ENCODE measurements around the gene ROCK2. TPM values are rescaled to one million over a fixed set of nuclear protein-coding genes. Genes with fewer than 3 reads are reported as not detected.

ROCK2 gene
- total and polyA plus RNA-seq, 9 of the 15 experiments (the other 6 are each of a cell fraction or from before 2014, with no cell fraction given) = 4.9 to 30.6 (median 14.3) TPM

GRCh38 chr2:11290211-11290610 lies 54.2 kb downstream of the ROCK2 start (continued):
- TF ChIP-seq JUN (IDR thresholded peaks at IDR 0.05; ENCODE audit: borderline replicate concordance, low read depth, low read length) (no peak), JUN (CRISPR knock-in tag; IDR thresholded peaks at IDR 0.05; ENCODE audit: borderline replicate concordance) (no peak), CREB5 (CRISPR knock-in tag; IDR thresholded peaks at IDR 0.05) (no peak), NR4A1 (CRISPR knock-in tag; IDR thresholded peaks at IDR 0.05) (peak; percentile 7; the same call in 1 of the 2 replicates), NR4A1 (tag; IDR thresholded peaks at IDR 0.05) (no peak), NFXL1 (CRISPR knock-in tag; IDR thresholded peaks at IDR 0.05) (no peak), ARHGAP35 (IDR thresholded peaks at IDR 0.05; ENCODE audit: partially characterized antibody) (no peak), ZFX (CRISPR knock-in tag; IDR thresholded peaks at IDR 0.05) (no peak), PRMT5 (CRISPR knock-in tag; IDR thresholded peaks at IDR 0.05) (no peak)
- TF ChIP-seq, protein P1, sequence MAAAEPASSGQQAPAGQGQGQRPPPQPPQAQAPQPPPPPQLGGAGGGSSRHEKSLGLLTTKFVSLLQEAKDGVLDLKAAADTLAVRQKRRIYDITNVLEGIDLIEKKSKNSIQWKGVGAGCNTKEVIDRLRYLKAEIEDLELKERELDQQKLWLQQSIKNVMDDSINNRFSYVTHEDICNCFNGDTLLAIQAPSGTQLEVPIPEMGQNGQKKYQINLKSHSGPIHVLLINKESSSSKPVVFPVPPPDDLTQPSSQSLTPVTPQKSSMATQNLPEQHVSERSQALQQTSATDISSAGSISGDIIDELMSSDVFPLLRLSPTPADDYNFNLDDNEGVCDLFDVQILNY (CRISPR knock-in tag; IDR thresholded peaks at IDR 0.05) = no peak

GRCh38 chr2:11288431-11288830 lies 56.0 kb downstream of the ROCK2 start:
- no TSS peak for BruUV-seq (replicated peaks)
- TF ChIP-seq JUNB (CRISPR knock-in tag; conservative IDR thresholded peaks at IDR 0.05) (no peak), ZBED1 (IDR thresholded peaks at IDR 0.05) (no peak), SMAD2 (IDR thresholded peaks at IDR 0.05; ENCODE audit: low read depth, low read length) (no peak), ATF4 (CRISPR knock-in tag; IDR thresholded peaks at IDR 0.05) (no peak), ZNF274 (IDR thresholded peaks at IDR 0.05; ENCODE audit: borderline replicate concordance, low read depth, low read length) (no peak)
- TF ChIP-seq, protein P2, sequence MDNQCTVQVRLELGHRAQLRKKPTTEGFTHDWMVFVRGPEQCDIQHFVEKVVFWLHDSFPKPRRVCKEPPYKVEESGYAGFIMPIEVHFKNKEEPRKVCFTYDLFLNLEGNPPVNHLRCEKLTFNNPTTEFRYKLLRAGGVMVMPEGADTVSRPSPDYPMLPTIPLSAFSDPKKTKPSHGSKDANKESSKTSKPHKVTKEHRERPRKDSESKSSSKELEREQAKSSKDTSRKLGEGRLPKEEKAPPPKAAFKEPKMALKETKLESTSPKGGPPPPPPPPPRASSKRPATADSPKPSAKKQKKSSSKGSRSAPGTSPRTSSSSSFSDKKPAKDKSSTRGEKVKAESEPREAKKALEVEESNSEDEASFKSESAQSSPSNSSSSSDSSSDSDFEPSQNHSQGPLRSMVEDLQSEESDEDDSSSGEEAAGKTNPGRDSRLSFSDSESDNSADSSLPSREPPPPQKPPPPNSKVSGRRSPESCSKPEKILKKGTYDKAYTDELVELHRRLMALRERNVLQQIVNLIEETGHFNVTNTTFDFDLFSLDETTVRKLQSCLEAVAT (IDR thresholded peaks at IDR 0.05) = peak in 1 of 2 experiments; percentile 47; a peak in 1 of 4 replicates
- CTCF ChIA-PET (ENCODE audit: low intra/inter-chr PET ratio) = no interaction called here
- peaks cover 22% of the 10 kb centered on the region; the same call in 2 of the 3 replicates for H3K36me3 ChIP-seq (ENCODE audit: control insufficient read depth, insufficient read depth, low read length)
- H3K9me1 ChIP-seq (ENCODE audit: control insufficient read depth, insufficient read depth, low read length) = no peaks in the 10 kb centered on the region
- H3K9me3 ChIP-seq (replicated peaks; ENCODE audit: control insufficient read depth, insufficient read depth, low read depth, low read length) = no peaks in the 10 kb centered on the region
- H3K79me2 ChIP-seq (ENCODE audit: control insufficient read depth, insufficient read depth, low read length) = peaks cover 60% of the 10 kb centered on the region
- H3K27ac ChIP-seq (ENCODE audit: extremely low read depth, low read depth, low read length) = no peak overlapping the region
- WGBS (ENCODE audit: insufficient coverage, low coverage, missing lambda C conversion rate) = 47% methylated on average over 3 of the region's 3 CpGs
- H3K4me2 ChIP-seq (ENCODE audit: insufficient read depth, low read length) = no peak overlapping the region
- H3K9ac ChIP-seq (ENCODE audit: insufficient read depth in 1 of 2, low read depth in 2 of 2, low read length in 2 of 2) = no peak overlapping the region; a peak in 1 of 4 replicates
- intact Hi-C loops (cut with micrococcal nuclease) = no loop called here
- in situ Hi-C loops (cut with MboI) = no loop called here
- POLR2A ChIA-PET = no interaction called here
- ATAC-seq = no peak
- FAIRE-seq = no peak
- no peak for DNase-seq (ENCODE audit: extremely low read depth in 1 of 4, low spot score in 3 of 4)
- peaks cover 0 to 5% of the 10 kb centered on the region in 2 experiments; a peak in 1 of 5 replicates for H3K4me1 ChIP-seq (replicated peaks in 1 of 2; ENCODE audit: control insufficient read depth in 2 of 2, insufficient read depth in 2 of 2, low read length in 2 of 2)
- H4K20me1 ChIP-seq (replicated peaks; ENCODE audit: control insufficient read depth, insufficient read depth, low read length) = no peaks in the 10 kb centered on the region
- H2AFZ ChIP-seq (ENCODE audit: low read depth, low read length) = no peak overlapping the region
- no peak overlapping the region for H3K4me3 ChIP-seq
- H3K27me3 ChIP-seq (ENCODE audit: control insufficient read depth in 2 of 2, insufficient read depth in 2 of 2, low read length in 2 of 2) = no peaks in the 10 kb centered on the region
